HL-60 (cell line): ENCODE results near the gene SOBP.

Experiments used
- DNase-seq, 2 experiments: peaks; one replicate each; pipeline ENCODE4 v3.0.0-alpha.2; 2010 to 2020; ENCODE audit warnings: low read depth in 1 of 2, low spot score in 1 of 2
- H3K27ac ChIP-seq: fragments of 250-450 bp; sonication (Bioruptor Pico); replicated peaks from 2 replicates; pipeline ENCODE4 v1.5.1; 2020; ENCODE audit warnings: mild to moderate bottlenecking, moderate library complexity
- H3K27me3 ChIP-seq: fragments of 250-450 bp; sonication (Bioruptor Pico); 2 replicates; pipeline ENCODE4 v1.5.1; 2021; ENCODE audit warnings: mild to moderate bottlenecking, moderate library complexity; ENCODE audit not compliant: insufficient read depth, poor library complexity, severe bottlenecking
- H3K4me3 ChIP-seq: replicated peaks from 2 replicates; pipeline ENCODE4 v1.5.1; 2011; ENCODE audit warnings: mild to moderate bottlenecking, control low read depth, low read length; ENCODE audit not compliant: insufficient read depth
- GABPA ChIP-seq: IDR thresholded peaks from 2 replicates; pipeline ENCODE4 v1.6.1; 2012; ENCODE audit warnings: low read depth
- POLR2AphosphoS5 ChIP-seq: IDR thresholded peaks from 2 replicates; pipeline ENCODE4 v1.6.1; 2012; ENCODE audit warnings: low read depth
- SPI1 ChIP-seq: IDR thresholded peaks from 2 replicates; pipeline ENCODE4 v1.6.1; 2012; ENCODE audit warnings: low read depth, mild to moderate bottlenecking, borderline replicate concordance
- TF ChIP-seq, protein P1 (sequence below): IDR thresholded peaks from one replicate; pipeline ENCODE4 v1.5.1; 2011; ENCODE audit warnings: low read length, control low read depth, inconsistent platforms; ENCODE audit not compliant: insufficient read depth
- TF ChIP-seq, protein P2 (sequence below): IDR thresholded peaks from 2 replicates; pipeline ENCODE4 v1.6.1; 2012; ENCODE audit warnings: low read depth; ENCODE audit not compliant: insufficient replicate concordance

Gene SOBP

DNA sequence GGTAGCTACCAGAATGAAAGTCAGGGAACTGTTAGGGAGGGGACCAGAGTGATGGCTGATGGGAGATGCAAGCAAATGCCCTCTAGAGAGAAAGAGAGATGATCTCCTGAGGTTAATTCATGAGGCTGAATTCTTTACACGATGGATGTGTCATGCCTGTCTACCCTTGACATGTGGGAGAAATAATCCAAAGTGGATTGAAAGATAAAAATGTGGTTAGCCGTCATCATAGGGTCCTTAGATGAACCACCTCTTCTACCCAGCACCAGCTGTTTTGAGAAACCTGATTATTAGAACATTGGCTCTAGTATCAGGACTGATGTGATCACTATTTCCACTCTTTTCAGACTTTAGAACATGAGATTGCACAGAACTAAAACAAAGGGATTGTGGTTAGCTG lies 53.6 kb downstream of the SOBP start:
- no peak for DNase-seq
- H3K4me3 ChIP-seq = no peak overlapping the region
- H3K27me3 ChIP-seq = peaks cover 4% of the 10 kb centered on the region
- H3K27ac ChIP-seq = no peak overlapping the region
- TF ChIP-seq SPI1 = no peak
- TF ChIP-seq GABPA = no peak
- TF ChIP-seq, protein P1, sequence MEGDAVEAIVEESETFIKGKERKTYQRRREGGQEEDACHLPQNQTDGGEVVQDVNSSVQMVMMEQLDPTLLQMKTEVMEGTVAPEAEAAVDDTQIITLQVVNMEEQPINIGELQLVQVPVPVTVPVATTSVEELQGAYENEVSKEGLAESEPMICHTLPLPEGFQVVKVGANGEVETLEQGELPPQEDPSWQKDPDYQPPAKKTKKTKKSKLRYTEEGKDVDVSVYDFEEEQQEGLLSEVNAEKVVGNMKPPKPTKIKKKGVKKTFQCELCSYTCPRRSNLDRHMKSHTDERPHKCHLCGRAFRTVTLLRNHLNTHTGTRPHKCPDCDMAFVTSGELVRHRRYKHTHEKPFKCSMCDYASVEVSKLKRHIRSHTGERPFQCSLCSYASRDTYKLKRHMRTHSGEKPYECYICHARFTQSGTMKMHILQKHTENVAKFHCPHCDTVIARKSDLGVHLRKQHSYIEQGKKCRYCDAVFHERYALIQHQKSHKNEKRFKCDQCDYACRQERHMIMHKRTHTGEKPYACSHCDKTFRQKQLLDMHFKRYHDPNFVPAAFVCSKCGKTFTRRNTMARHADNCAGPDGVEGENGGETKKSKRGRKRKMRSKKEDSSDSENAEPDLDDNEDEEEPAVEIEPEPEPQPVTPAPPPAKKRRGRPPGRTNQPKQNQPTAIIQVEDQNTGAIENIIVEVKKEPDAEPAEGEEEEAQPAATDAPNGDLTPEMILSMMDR = no peak
- TF ChIP-seq, protein P2, sequence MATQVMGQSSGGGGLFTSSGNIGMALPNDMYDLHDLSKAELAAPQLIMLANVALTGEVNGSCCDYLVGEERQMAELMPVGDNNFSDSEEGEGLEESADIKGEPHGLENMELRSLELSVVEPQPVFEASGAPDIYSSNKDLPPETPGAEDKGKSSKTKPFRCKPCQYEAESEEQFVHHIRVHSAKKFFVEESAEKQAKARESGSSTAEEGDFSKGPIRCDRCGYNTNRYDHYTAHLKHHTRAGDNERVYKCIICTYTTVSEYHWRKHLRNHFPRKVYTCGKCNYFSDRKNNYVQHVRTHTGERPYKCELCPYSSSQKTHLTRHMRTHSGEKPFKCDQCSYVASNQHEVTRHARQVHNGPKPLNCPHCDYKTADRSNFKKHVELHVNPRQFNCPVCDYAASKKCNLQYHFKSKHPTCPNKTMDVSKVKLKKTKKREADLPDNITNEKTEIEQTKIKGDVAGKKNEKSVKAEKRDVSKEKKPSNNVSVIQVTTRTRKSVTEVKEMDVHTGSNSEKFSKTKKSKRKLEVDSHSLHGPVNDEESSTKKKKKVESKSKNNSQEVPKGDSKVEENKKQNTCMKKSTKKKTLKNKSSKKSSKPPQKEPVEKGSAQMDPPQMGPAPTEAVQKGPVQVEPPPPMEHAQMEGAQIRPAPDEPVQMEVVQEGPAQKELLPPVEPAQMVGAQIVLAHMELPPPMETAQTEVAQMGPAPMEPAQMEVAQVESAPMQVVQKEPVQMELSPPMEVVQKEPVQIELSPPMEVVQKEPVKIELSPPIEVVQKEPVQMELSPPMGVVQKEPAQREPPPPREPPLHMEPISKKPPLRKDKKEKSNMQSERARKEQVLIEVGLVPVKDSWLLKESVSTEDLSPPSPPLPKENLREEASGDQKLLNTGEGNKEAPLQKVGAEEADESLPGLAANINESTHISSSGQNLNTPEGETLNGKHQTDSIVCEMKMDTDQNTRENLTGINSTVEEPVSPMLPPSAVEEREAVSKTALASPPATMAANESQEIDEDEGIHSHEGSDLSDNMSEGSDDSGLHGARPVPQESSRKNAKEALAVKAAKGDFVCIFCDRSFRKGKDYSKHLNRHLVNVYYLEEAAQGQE = no peak
- no peak for TF ChIP-seq POLR2AphosphoS5

DNA sequence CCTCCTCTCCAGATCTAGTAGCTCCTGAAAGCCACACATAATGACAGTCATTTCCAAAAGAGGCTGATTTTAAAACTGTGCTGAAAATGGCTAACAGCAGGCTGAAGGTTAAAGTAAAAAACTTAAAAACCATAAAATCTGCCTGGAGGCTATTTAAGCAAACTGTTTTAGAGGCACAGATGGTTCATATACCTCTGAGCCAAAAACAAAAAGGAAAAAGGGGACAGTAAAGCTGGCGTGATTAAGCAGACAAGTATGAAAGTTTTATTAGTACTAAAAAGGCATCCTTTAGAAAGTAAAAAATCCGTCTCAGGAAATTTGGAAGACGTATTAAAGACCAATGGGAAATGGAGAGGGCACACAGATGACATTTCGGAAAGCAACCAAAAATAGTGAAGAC lies 55.8 kb downstream of the SOBP start:
- TF ChIP-seq, protein P2 = no peak
- TF ChIP-seq GABPA = no peak
- TF ChIP-seq SPI1 = no peak
- TF ChIP-seq POLR2AphosphoS5 = no peak
- TF ChIP-seq, protein P1 = no peak
- H3K27me3 ChIP-seq = no peaks in the 10 kb centered on the region
- H3K4me3 ChIP-seq = no peak overlapping the region
- DNase-seq = no peak
- no peak overlapping the region for H3K27ac ChIP-seq

DNA sequence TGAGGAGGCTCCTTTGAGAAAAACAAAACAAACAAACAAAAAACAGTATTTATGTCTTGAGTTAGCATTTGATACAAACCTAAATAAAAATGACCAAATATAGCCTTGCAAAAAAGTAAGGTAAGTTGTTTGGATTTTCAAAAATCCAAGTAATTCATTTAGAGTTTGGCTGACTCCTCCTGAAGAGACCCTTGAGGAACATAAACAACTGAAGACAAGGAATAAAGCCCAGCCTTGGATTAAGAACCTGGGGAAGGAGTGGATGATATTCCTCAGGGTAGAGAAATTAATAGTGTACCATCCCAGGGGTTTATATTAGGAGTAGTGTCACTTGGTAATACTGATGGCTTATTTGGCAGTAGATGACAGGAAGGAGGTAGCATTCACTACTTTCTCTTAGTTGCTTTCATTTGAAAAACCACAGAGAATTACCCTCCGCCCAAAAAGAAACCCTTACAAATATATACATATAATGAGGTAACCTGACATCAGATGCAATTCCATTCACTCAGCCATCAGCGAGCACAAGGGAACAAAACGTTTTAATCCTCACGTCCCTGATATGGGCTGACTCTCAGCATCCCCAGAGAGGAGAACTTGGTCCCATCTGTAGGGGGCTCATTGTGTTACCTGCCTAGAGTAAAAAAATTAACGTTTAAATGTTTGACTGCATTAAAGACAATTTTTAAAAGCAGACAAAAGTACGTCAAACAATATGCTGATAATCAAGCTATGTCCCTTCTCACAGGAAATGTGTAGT lies 57.0 kb downstream of the SOBP start:
- Histone ChIP-seq H3K4me3 (no peak overlapping the region), H3K27ac (no peak overlapping the region), H3K27me3 (no peaks in the 10 kb centered on the region)
- DNase-seq = no peak
- TF ChIP-seq POLR2AphosphoS5 = no peak
- TF ChIP-seq, protein P2 = no peak
- TF ChIP-seq GABPA = no peak
